ENCODE data around the gene ANKRD27. TPM values are rescaled to one million over a fixed set of nuclear protein-coding genes. Genes with fewer than 3 reads are reported as not detected.

Gene ANKRD27
- total RNA-seq, 1 experiment from 2014 or later = 48.1 TPM

- Histone ChIP-seq H3K4me2 (ENCODE audit: low read length) (no peak overlapping the region), H4K20me1 (ENCODE audit: insufficient read depth) (no peaks in the 10 kb centered on the region), H3K27ac (ENCODE audit: low read depth, low read length) (no peak overlapping the region), H3K79me2 (ENCODE audit: insufficient read depth, low read length) (no peaks in the 10 kb centered on the region), H2AFZ (ENCODE audit: low read depth, low read length, poor library complexity, severe bottlenecking) (no peak overlapping the region), H3K9me2 (ENCODE audit: insufficient read depth) (no peaks in the 10 kb centered on the region), H3K9ac (ENCODE audit: low read length) (no peak overlapping the region), H3K4me3 (replicated peaks in 1 of 2; ENCODE audit: low read depth in 1 of 2, low read length in 2 of 2) (no peak overlapping the region), H3K4me1 (ENCODE audit: control insufficient read depth in 1 of 2, insufficient read depth in 2 of 2, low read length in 2 of 2) (no peaks in the 10 kb centered on the region), H3K9me3 (ENCODE audit: control insufficient read depth in 1 of 2, insufficient read depth in 1 of 2, low read depth in 1 of 2, low read length in 2 of 2) (no peaks in the 10 kb centered on the region), H3K27me3 (ENCODE audit: insufficient read depth, low read length) (no peaks in the 10 kb centered on the region), H3K36me3 (ENCODE audit: control insufficient read depth in 1 of 2, insufficient read depth in 2 of 2, low read length in 2 of 2) (peaks cover 13 to 38% of the 10 kb centered on the region in 2 experiments; a peak in 3 of 4 replicates)
- DNase-seq (ENCODE audit: low read depth, low spot score) (no peak), ATAC-seq (no peak)
- no peak for TF ChIP-seq TCF7L2 (IDR thresholded peaks at IDR 0.05; ENCODE audit: borderline replicate concordance, extremely low read depth, insufficient read depth, insufficient read length)
- no peak for TF ChIP-seq REST (IDR thresholded peaks at IDR 0.05; ENCODE audit: low read depth)
- no peak for TF ChIP-seq ZNF274 (IDR thresholded peaks at IDR 0.05; ENCODE audit: low read depth, low read length)
- TF ChIP-seq CTCF (IDR thresholded peaks at IDR 0.05 in 2 of 3, conservative IDR thresholded peaks at IDR 0.05 in 1 of 3; ENCODE audit: borderline replicate concordance in 1 of 3, insufficient read depth in 1 of 3, low read depth in 2 of 3, low read length in 2 of 3) = no peak
- TF ChIP-seq SP1 (IDR thresholded peaks at IDR 0.05; ENCODE audit: low read depth) = no peak
- no peak for TF ChIP-seq MAX (IDR thresholded peaks at IDR 0.05)
- no peak for TF ChIP-seq ELF1 (IDR thresholded peaks at IDR 0.05; ENCODE audit: borderline replicate concordance, low read depth)
- no peak for TF ChIP-seq CBX3 (IDR thresholded peaks at IDR 0.05; ENCODE audit: low read depth)
- TF ChIP-seq EZH2 (IDR thresholded peaks at IDR 0.05) = no peak
- TF ChIP-seq ZBTB33 (IDR thresholded peaks at IDR 0.05; ENCODE audit: extremely low read depth, insufficient replicate concordance, low read length) = no peak
- no peak for TF ChIP-seq EGR1 (IDR thresholded peaks at IDR 0.05; ENCODE audit: low read depth)
- no peak for TF ChIP-seq EZH2phosphoT487 (IDR thresholded peaks at IDR 0.05; ENCODE audit: borderline replicate concordance)
- no peak for TF ChIP-seq ZFX (IDR thresholded peaks at IDR 0.05)
- no peak for TF ChIP-seq SRF (IDR thresholded peaks at IDR 0.05; ENCODE audit: low read depth)
- TF ChIP-seq FOSL1 (IDR thresholded peaks at IDR 0.05; ENCODE audit: low read depth) = no peak
- RAD21 ChIA-PET (ENCODE audit: low non-redundant PET in 1 of 2, low total read pairs in 2 of 2, uncharacterized antibody in 2 of 2, unreplicated experiment in 2 of 2) = no interaction called here
- CTCF ChIA-PET = no interaction called here
- POLR2A ChIA-PET = no interaction called here
- BruUV-seq (replicated peaks) = no TSS peak
- intact Hi-C loops (cut with micrococcal nuclease) = no loop called here
These were observed 28.4 kb downstream of the ANKRD27 start for GRCh38 chr19:32646556-32646955.
